ENCODE measurements around the gene MRPS21.
"Not testable (repeated sequence)": the region's sequence is repeated elsewhere in the genome, so short reads cannot be mapped to it uniquely, and the experiment has no call there.

The MRPS21 gene

GRCh38 chr1:150281221-150281757 is 12.4 kb upstream of the MRPS21 start:
- DNase-seq (ENCODE audit: low read depth in 3 of 3) = peak in 1 of 3 experiments; percentile 49

GRCh38 chr1:150281758-150282557 is 11.7 kb upstream of the MRPS21 start, which contains the start of gene CIART:
TSS of gene CIART (plus strand) at chr1:150282554. CDS start at chr1:150283268, 714 bp downstream.
- peak; percentile 38 to 65 (median 54) for DNase-seq (ENCODE audit: low read depth in 3 of 3)

- no peak for DNase-seq (ENCODE audit: low read depth in 3 of 3)
Measured at GRCh38 chr1:150282558-150282958, 11.1 kb upstream of the MRPS21 start.

- no peak for DNase-seq (ENCODE audit: low read depth in 3 of 3)
Measured at GRCh38 chr1:150283260-150283659, 10.4 kb upstream of the MRPS21 start.

GRCh38 chr1:150288382-150288781 is 5.3 kb upstream of the MRPS21 start:
- no peak for DNase-seq (ENCODE audit: low read depth in 3 of 3)

- no peak for DNase-seq (ENCODE audit: low read depth in 3 of 3)
Measured at GRCh38 chr1:150288822-150289221, 4.8 kb upstream of the MRPS21 start.

- no peak for DNase-seq (ENCODE audit: low read depth in 3 of 3)
Measured at GRCh38 chr1:150295476-150295875, 1.8 kb downstream of the MRPS21 start.

GRCh38 chr1:150299716-150300115 is 6.1 kb downstream of the MRPS21 start:
- DNase-seq (ENCODE audit: low read depth in 3 of 3) = no peak

GRCh38 chr1:150302338-150302737 is 8.7 kb downstream of the MRPS21 start:
- DNase-seq (ENCODE audit: low read depth in 3 of 3) = no peak

GRCh38 chr1:150302902-150303301 is 9.2 kb downstream of the MRPS21 start:
- no peak for DNase-seq (ENCODE audit: low read depth in 3 of 3)

- not testable (repeated sequence) for DNase-seq (ENCODE audit: low read depth in 3 of 3)
Measured at GRCh38 chr1:150308585-150308984, 14.9 kb downstream of the MRPS21 start.

- DNase-seq (ENCODE audit: low read depth in 3 of 3) = no peak
Measured at GRCh38 chr1:150309758-150310508, 16.3 kb downstream of the MRPS21 start.

- no peak for DNase-seq (ENCODE audit: low read depth in 3 of 3)
Measured at GRCh38 chr1:150311762-150312161, 18.1 kb downstream of the MRPS21 start.

- DNase-seq (ENCODE audit: low read depth in 3 of 3) = not testable (repeated sequence)
Measured at GRCh38 chr1:150314691-150315090, 21.0 kb downstream of the MRPS21 start.

- DNase-seq (ENCODE audit: low read depth in 3 of 3) = no peak
Measured at GRCh38 chr1:150320667-150320978, 27.0 kb downstream of the MRPS21 start.

GRCh38 chr1:150321826-150322166 is 28.1 kb downstream of the MRPS21 start:
- no peak for DNase-seq (ENCODE audit: low read depth in 3 of 3)

GRCh38 chr1:150322310-150322709 is 28.6 kb downstream of the MRPS21 start:
- no peak for DNase-seq (ENCODE audit: low read depth in 3 of 3)

- DNase-seq (ENCODE audit: low read depth in 3 of 3) = no peak
Measured at GRCh38 chr1:150332651-150333290, 39.1 kb downstream of the MRPS21 start.

GRCh38 chr1:150346316-150346715 is 52.7 kb downstream of the MRPS21 start:
- no peak for DNase-seq (ENCODE audit: low read depth in 3 of 3)

- DNase-seq (ENCODE audit: low read depth in 3 of 3) = no peak
Measured at GRCh38 chr1:150352866-150353265, 59.2 kb downstream of the MRPS21 start.
